ENCODE measurements around the gene CAMK2G.

DNA sequence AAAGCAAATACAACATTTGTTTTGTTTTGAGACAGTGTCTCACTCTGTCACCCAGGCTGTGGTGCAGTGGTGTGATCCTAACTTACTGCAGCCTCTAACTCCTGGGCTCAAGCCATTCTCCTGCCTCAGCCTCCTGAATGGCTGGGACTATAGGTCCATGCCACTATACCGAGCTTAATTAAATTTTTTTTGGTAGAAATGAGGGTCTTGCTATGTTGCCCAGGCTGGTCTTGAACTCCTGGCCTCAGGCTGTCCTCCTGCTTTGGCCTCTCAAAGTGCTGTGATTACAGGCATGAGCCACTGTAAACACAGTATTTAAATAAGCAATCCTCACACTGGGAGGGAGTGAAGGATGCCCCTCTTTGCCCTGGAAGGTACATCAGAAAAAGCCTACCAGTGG lies 4.0 kb upstream of the CAMK2G start:
- TF ChIP-seq, protein P1, sequence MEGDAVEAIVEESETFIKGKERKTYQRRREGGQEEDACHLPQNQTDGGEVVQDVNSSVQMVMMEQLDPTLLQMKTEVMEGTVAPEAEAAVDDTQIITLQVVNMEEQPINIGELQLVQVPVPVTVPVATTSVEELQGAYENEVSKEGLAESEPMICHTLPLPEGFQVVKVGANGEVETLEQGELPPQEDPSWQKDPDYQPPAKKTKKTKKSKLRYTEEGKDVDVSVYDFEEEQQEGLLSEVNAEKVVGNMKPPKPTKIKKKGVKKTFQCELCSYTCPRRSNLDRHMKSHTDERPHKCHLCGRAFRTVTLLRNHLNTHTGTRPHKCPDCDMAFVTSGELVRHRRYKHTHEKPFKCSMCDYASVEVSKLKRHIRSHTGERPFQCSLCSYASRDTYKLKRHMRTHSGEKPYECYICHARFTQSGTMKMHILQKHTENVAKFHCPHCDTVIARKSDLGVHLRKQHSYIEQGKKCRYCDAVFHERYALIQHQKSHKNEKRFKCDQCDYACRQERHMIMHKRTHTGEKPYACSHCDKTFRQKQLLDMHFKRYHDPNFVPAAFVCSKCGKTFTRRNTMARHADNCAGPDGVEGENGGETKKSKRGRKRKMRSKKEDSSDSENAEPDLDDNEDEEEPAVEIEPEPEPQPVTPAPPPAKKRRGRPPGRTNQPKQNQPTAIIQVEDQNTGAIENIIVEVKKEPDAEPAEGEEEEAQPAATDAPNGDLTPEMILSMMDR (IDR thresholded peaks at IDR 0.05), result no peak
- no peak for TF ChIP-seq POLR2A (IDR thresholded peaks at IDR 0.05)
